IMR-90 (cell line): ENCODE data around the gene PSMD14. TPM values are rescaled to one million over a fixed set of nuclear protein-coding genes. Genes with fewer than 3 reads are reported as not detected.

ENCODE experiments used
- ATAC-seq: fragments of 200-7000 bp; cut with Tn5 transposase; 2 replicates; pipeline ENCODE4 v1.9.1; 2020; ENCODE audit warnings: low read depth, mild to moderate bottlenecking, moderate library complexity
- BruUV-seq: library from RNA; stranded (reverse); fragments of 400-500 nt; replicated peaks from 2 replicates; lab custom pipeline; 2021; lab: Mats Ljungman, UMichigan
- CTCF ChIA-PET: fragments of 300-600 bp; formaldehyde crosslinking; extraction: SDS; loops from one replicate; lab custom pipeline; 2021; ENCODE audit warnings: antibody characterized with exemption; lab: Yijun Ruan, JAX
- POLR2A ChIA-PET: fragments of 300-600 bp; sonication (Branson Sonifier 250); formaldehyde crosslinking; loops from one replicate; lab custom pipeline; 2022; ENCODE audit warnings: antibody characterized with exemption; ENCODE audit not compliant: unreplicated experiment; lab: Charles Lee
- DNase-seq: peaks from one replicate; pipeline ENCODE4 v3.0.0; 2013
- H2AFZ ChIP-seq: replicated peaks from 2 replicates; pipeline ENCODE3; 2013; ENCODE audit warnings: low read length, mild to moderate bottlenecking; ENCODE audit not compliant: poor library complexity
- H2AK5ac ChIP-seq: 2 replicates; pipeline ENCODE4 v1.6.1; 2013; ENCODE audit warnings: low read depth, low read length, inconsistent platforms
- H2AK9ac ChIP-seq: replicated peaks from 2 replicates; pipeline ENCODE3; 2013; ENCODE audit warnings: mild to moderate bottlenecking, low read depth, low read length, moderate library complexity; ENCODE audit not compliant: poor library complexity
- H2BK120ac ChIP-seq: 2 replicates; pipeline ENCODE4 v1.6.1; 2013; ENCODE audit warnings: low read depth, low read length, inconsistent platforms
- H2BK15ac ChIP-seq: 3 replicates; pipeline ENCODE4 v1.6.1; 2013; ENCODE audit warnings: low read depth, low read length, inconsistent platforms
- H2BK20ac ChIP-seq: 2 replicates; pipeline ENCODE4 v1.6.1; 2013; ENCODE audit warnings: low read depth, mild to moderate bottlenecking, inconsistent platforms, low read length, moderate library complexity
- H2BK5ac ChIP-seq: 2 replicates; pipeline ENCODE4 v1.6.1; 2013; ENCODE audit warnings: mild to moderate bottlenecking, low read depth, low read length, inconsistent platforms; ENCODE audit not compliant: poor library complexity, severe bottlenecking
- H3K14ac ChIP-seq: replicated peaks from 2 replicates; pipeline ENCODE4 v1.6.1; 2013; ENCODE audit warnings: low read depth, low read length, inconsistent platforms
- H3K18ac ChIP-seq: 2 replicates; pipeline ENCODE4 v1.6.1; 2013; ENCODE audit warnings: low read depth, low read length, control low read depth
- H3K23ac ChIP-seq: 2 replicates; pipeline ENCODE4 v1.6.1; 2013; ENCODE audit warnings: low read depth, low read length, inconsistent platforms
- H3K27ac ChIP-seq: 2 replicates; pipeline ENCODE4 v1.5.1; 2013; ENCODE audit warnings: mild to moderate bottlenecking, control low read depth, low read length; ENCODE audit not compliant: insufficient read depth
- H3K27me3 ChIP-seq: 2 replicates; pipeline ENCODE4 v1.6.1; 2013; ENCODE audit warnings: low read length; ENCODE audit not compliant: control insufficient read depth, insufficient read depth
- H3K36me3 ChIP-seq: 2 replicates; pipeline ENCODE4 v1.6.1; 2013; ENCODE audit warnings: low read length, mixed read lengths; ENCODE audit not compliant: control insufficient read depth, insufficient read depth
- H3K4ac ChIP-seq: 2 replicates; pipeline ENCODE4 v1.6.1; 2013; ENCODE audit warnings: low read depth, low read length, inconsistent platforms
- H3K4me1 ChIP-seq: 2 replicates; pipeline ENCODE4 v1.6.1; 2013; ENCODE audit warnings: low read length, mixed read lengths; ENCODE audit not compliant: control insufficient read depth, insufficient read depth
- H3K4me2 ChIP-seq: 2 replicates; pipeline ENCODE4 v1.6.1; 2013; ENCODE audit warnings: low read depth, mild to moderate bottlenecking, control low read depth, low read length, moderate library complexity
- H3K4me3 ChIP-seq: 2 replicates; pipeline ENCODE4 v1.5.1; 2013; ENCODE audit warnings: low read depth, mild to moderate bottlenecking, control low read depth, low read length, moderate library complexity; ENCODE audit not compliant: insufficient read depth
- H3K56ac ChIP-seq: 2 replicates; pipeline ENCODE4 v1.6.1; 2013; ENCODE audit warnings: low read length, inconsistent platforms; ENCODE audit not compliant: insufficient read depth; ENCODE audit errors: extremely low read depth
- H3K79me1 ChIP-seq, 2 experiments: 2 replicates each; pipeline ENCODE4 v1.6.1; 2013; ENCODE audit warnings: low read length in 2 of 2, inconsistent platforms in 1 of 2, low read depth in 1 of 2
- H3K9ac ChIP-seq: 2 replicates; pipeline ENCODE4 v1.6.1; 2013; ENCODE audit warnings: low read depth, low read length, control low read depth
- H3K9me1 ChIP-seq: 2 replicates; pipeline ENCODE4 v1.6.1; 2013; ENCODE audit warnings: low read length, inconsistent platforms; ENCODE audit not compliant: insufficient read depth
- H3K9me3 ChIP-seq: 2 replicates; pipeline ENCODE4 v1.6.1; 2013; ENCODE audit warnings: low read length; ENCODE audit not compliant: control insufficient read depth, insufficient read depth
- H4K20me1 ChIP-seq: 2 replicates; pipeline ENCODE4 v1.6.1; 2013; ENCODE audit warnings: low read length, inconsistent platforms; ENCODE audit not compliant: insufficient read depth
- H4K5ac ChIP-seq: 2 replicates; pipeline ENCODE4 v1.6.1; 2013; ENCODE audit warnings: mild to moderate bottlenecking, low read depth, low read length, control low read depth
- H4K8ac ChIP-seq, 2 experiments: 2 replicates each; pipeline ENCODE4 v1.6.1; 2013; ENCODE audit warnings: low read depth in 2 of 2, low read length in 2 of 2, control low read depth in 1 of 2, inconsistent platforms in 1 of 2
- H4K91ac ChIP-seq: 2 replicates; pipeline ENCODE4 v1.6.1; 2013; ENCODE audit warnings: low read depth, low read length, inconsistent platforms; ENCODE audit not compliant: insufficient read depth
- BHLHE40 ChIP-seq: fragments of 150-350 bp; IDR thresholded peaks from 2 replicates; pipeline ENCODE4 v1.6.1; 2016; ENCODE audit warnings: mild to moderate bottlenecking, low read depth, low read length
- CEBPB ChIP-seq: IDR thresholded peaks from 2 replicates; pipeline ENCODE4 v1.6.1; 2012; ENCODE audit warnings: low read depth, low read length, improper control_type of control experiment
- CHD1 ChIP-seq: IDR thresholded peaks from 2 replicates; pipeline ENCODE4 v1.6.1; 2012; ENCODE audit warnings: low read depth, low read length, improper control_type of control experiment
- FOS ChIP-seq: fragments of 150-350 bp; IDR thresholded peaks from 2 replicates; pipeline ENCODE4 v1.6.1; 2016; ENCODE audit warnings: low read depth, low read length
- MAFK ChIP-seq: IDR thresholded peaks from 2 replicates; pipeline ENCODE4 v1.6.1; 2012; ENCODE audit warnings: low read depth, low read length, improper control_type of control experiment
- MAZ ChIP-seq: IDR thresholded peaks from 2 replicates; pipeline ENCODE4 v1.6.1; 2012; ENCODE audit warnings: low read depth, mild to moderate bottlenecking, low read length, improper control_type of control experiment, moderate library complexity, borderline replicate concordance
- MXI1 ChIP-seq: IDR thresholded peaks from 2 replicates; pipeline ENCODE4 v1.6.1; 2012; ENCODE audit warnings: low read depth, mild to moderate bottlenecking, low read length, moderate library complexity, borderline replicate concordance
- NFE2L2 ChIP-seq: fragments of 150-350 bp; IDR thresholded peaks from 2 replicates; pipeline ENCODE4 v1.6.1; 2016; ENCODE audit warnings: low read depth, mild to moderate bottlenecking, low read length
- POLR2A ChIP-seq: IDR thresholded peaks from 2 replicates; pipeline ENCODE4 v1.6.1; 2012; ENCODE audit warnings: mild to moderate bottlenecking, low read depth, low read length
- RAD21 ChIP-seq: IDR thresholded peaks from 2 replicates; pipeline ENCODE4 v1.6.1; 2012; ENCODE audit warnings: low read length, improper control_type of control experiment
- RCOR1 ChIP-seq: IDR thresholded peaks from 2 replicates; pipeline ENCODE4 v1.6.1; 2012; ENCODE audit warnings: mild to moderate bottlenecking, low read length, improper control_type of control experiment; ENCODE audit not compliant: insufficient replicate concordance
- RFX5 ChIP-seq: IDR thresholded peaks from 2 replicates; pipeline ENCODE4 v1.8.0; 2012; ENCODE audit warnings: low read depth, mild to moderate bottlenecking, low read length, moderate library complexity
- SMC3 ChIP-seq: fragments of 150-350 bp; IDR thresholded peaks from 2 replicates; pipeline ENCODE4 v1.6.1; 2016; ENCODE audit warnings: low read depth, mild to moderate bottlenecking, antibody characterized with exemption, low read length, moderate library complexity
- WGBS, 2 experiments: methylation state at CpG; one replicate each; pipeline versions ENCODE4 v1.1.5 to v1.1.7; 2013; ENCODE audit warnings: missing lambda C conversion rate in 2 of 2; ENCODE audit not compliant: insufficient read length in 1 of 2; ENCODE audit errors: extremely low coverage in 2 of 2; 5-methylcytosine and 5-hydroxymethylcytosine counted together
- dilution Hi-C: fragments of 300-500 bp; cut with HindIII; formaldehyde crosslinking; loops from one replicate; pipeline ENCODE4 v1.14.3; 2018; ENCODE audit warnings: low sequenced_read_pairs; ENCODE audit not compliant: unreplicated experiment
- in situ Hi-C: fragments of 300-500 bp; cut with MboI; formaldehyde crosslinking; loops from 3 replicates; pipeline ENCODE4 v1.14.3; 2019; ENCODE audit warnings: low sequenced_read_pairs, inconsistent platforms, mixed read lengths
- intact Hi-C: fragments of 100-400 bp; cut with micrococcal nuclease; formaldehyde crosslinking; loops from 2 replicates; pipeline ENCODE4 v1.10.0; 2022
- polyA plus RNA-seq, 3 experiments: library from polyadenylated mRNA; depleted of rRNA; stranded (reverse); fragments of >200 nt; gene quantifications; 2 replicates each; pipeline ENCODE4 v1.2.3, GENCODE V29; 2012; ENCODE audit warnings: low replicate concordance in 1 of 3
- total RNA-seq: library from RNA; depleted of rRNA; stranded (reverse); fragments of >200 nt; gene quantifications from 2 replicates; pipeline ENCODE4 v1.2.3, GENCODE V29; 2012
- TF ChIP-seq, protein P1 (sequence below): conservative IDR thresholded peaks from 2 replicates; pipeline ENCODE4 v1.5.1; 2012; ENCODE audit warnings: mild to moderate bottlenecking, low read depth, low read length, improper control_type of control experiment
- TF ChIP-seq, protein P2 (sequence below): fragments of 150-350 bp; IDR thresholded peaks from 2 replicates; pipeline ENCODE4 v1.6.1; 2017; ENCODE audit warnings: mild to moderate bottlenecking, antibody characterized with exemption, low read length, low read depth
- TF ChIP-seq, protein P3 (sequence below): fragments of 150-350 bp; IDR thresholded peaks from 2 replicates; pipeline ENCODE4 v1.6.1; 2016; ENCODE audit warnings: low read depth, mild to moderate bottlenecking, low read length, moderate library complexity, borderline replicate concordance

The PSMD14 gene
- total and polyA plus RNA-seq, 2 of the 4 experiments (the other 2 are of a cell fraction): 59.3 to 110 TPM

DNA sequence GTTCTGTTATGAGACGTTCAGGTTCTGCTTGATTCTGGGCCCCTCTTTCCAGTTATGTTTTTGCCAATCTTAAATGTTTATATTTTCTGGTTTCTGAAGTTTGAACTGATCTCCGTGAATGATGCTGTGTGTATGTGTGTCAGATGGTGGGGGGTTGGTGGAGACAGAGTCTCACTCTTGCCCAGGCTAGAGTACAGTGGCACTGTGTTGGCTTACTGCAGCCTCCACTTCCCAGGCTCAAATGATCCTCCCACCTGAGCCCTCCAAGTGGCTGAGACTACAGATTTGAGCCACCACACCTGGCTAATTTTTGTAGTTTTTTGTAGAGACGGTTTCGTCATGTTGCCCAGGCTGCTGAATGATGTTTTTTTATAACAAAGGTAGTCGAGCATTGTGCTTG lies 45.9 kb downstream of the PSMD14 start:
- BruUV-seq: no TSS peak

More for the DNA sequence above, 45.9 kb downstream of the PSMD14 start:
- TF ChIP-seq MAFK (no peak), SMC3 (no peak), NFE2L2 (no peak), BHLHE40 (no peak), RFX5 (no peak), CEBPB (no peak), MXI1 (no peak), RCOR1 (no peak), CHD1 (no peak), POLR2A (no peak), RAD21 (no peak), FOS (no peak), MAZ (no peak)
- TF ChIP-seq, protein P1, sequence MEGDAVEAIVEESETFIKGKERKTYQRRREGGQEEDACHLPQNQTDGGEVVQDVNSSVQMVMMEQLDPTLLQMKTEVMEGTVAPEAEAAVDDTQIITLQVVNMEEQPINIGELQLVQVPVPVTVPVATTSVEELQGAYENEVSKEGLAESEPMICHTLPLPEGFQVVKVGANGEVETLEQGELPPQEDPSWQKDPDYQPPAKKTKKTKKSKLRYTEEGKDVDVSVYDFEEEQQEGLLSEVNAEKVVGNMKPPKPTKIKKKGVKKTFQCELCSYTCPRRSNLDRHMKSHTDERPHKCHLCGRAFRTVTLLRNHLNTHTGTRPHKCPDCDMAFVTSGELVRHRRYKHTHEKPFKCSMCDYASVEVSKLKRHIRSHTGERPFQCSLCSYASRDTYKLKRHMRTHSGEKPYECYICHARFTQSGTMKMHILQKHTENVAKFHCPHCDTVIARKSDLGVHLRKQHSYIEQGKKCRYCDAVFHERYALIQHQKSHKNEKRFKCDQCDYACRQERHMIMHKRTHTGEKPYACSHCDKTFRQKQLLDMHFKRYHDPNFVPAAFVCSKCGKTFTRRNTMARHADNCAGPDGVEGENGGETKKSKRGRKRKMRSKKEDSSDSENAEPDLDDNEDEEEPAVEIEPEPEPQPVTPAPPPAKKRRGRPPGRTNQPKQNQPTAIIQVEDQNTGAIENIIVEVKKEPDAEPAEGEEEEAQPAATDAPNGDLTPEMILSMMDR: no peak
- TF ChIP-seq, protein P2, sequence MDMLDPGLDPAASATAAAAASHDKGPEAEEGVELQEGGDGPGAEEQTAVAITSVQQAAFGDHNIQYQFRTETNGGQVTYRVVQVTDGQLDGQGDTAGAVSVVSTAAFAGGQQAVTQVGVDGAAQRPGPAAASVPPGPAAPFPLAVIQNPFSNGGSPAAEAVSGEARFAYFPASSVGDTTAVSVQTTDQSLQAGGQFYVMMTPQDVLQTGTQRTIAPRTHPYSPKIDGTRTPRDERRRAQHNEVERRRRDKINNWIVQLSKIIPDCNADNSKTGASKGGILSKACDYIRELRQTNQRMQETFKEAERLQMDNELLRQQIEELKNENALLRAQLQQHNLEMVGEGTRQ: no peak
- TF ChIP-seq, protein P3, sequence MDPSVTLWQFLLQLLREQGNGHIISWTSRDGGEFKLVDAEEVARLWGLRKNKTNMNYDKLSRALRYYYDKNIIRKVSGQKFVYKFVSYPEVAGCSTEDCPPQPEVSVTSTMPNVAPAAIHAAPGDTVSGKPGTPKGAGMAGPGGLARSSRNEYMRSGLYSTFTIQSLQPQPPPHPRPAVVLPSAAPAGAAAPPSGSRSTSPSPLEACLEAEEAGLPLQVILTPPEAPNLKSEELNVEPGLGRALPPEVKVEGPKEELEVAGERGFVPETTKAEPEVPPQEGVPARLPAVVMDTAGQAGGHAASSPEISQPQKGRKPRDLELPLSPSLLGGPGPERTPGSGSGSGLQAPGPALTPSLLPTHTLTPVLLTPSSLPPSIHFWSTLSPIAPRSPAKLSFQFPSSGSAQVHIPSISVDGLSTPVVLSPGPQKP: no peak
- ChIA-PET CTCF (no interaction called here), POLR2A (no interaction called here)
- Histone ChIP-seq H3K27ac (no peak overlapping the region), H3K4ac (no peak overlapping the region), H2AK9ac (no peak overlapping the region), H2BK20ac (no peak overlapping the region), H3K4me3 (no peak overlapping the region), H4K20me1 (peaks cover 11% of the 10 kb centered on the region; the same call in 1 of the 2 replicates), H3K18ac (no peak overlapping the region; the same call in 1 of the 2 replicates), H3K36me3 (no peaks in the 10 kb centered on the region), H3K14ac (no peak overlapping the region), H2AFZ (no peak overlapping the region), H4K5ac (no peak overlapping the region), H4K91ac (no peak overlapping the region), H4K8ac (no peak overlapping the region), H2AK5ac (no peak overlapping the region), H3K4me2 (no peak overlapping the region), H3K56ac (no peak overlapping the region), H2BK120ac (no peak overlapping the region), H3K9me1 (peaks cover 10% of the 10 kb centered on the region; the same call in 1 of the 2 replicates), H2BK15ac (no peak overlapping the region), H3K9me3 (no peaks in the 10 kb centered on the region), H3K9ac (no peak overlapping the region), H3K4me1 (peaks cover 6% of the 10 kb centered on the region), H3K79me1 (peaks cover 21 to 57% of the 10 kb centered on the region in 2 experiments), H3K27me3 (no peaks in the 10 kb centered on the region), H2BK5ac (no peak overlapping the region), H3K23ac (no peak overlapping the region)
- no peak for ATAC-seq
- intact Hi-C loops: no loop called here
- WGBS, 2 experiments: no CpG with 5 or more reads among the region's 5 CpGs
- dilution Hi-C loops: no loop called here
- in situ Hi-C loops: no loop called here
- DNase-seq: no peak
